GM13976 (cell line): ENCODE results near the gene CSTPP1.

Experiments used
- DNase-seq: peaks from one replicate; pipeline ENCODE4 v3.0.0; 2012; ENCODE audit warnings: low spot score
- CTCF ChIP-seq: IDR thresholded peaks from 2 replicates; pipeline ENCODE4 v1.5.1; 2012; ENCODE audit warnings: borderline replicate concordance, mild to moderate bottlenecking; ENCODE audit not compliant: insufficient read depth; ENCODE audit errors: extremely low read depth, missing control alignments, control extremely low read depth
- in situ Hi-C: fragments of 300-500 bp; cut with MboI; formaldehyde crosslinking; loops from one replicate; pipeline ENCODE4 v1.12.0; 2022; ENCODE audit warnings: low sequenced_read_pairs, mixed read lengths, inconsistent platforms; ENCODE audit not compliant: unreplicated experiment

Gene CSTPP1

GRCh38 chr11:47105541-47105940 is 169.0 kb downstream of the CSTPP1 start:
- TF ChIP-seq CTCF: no peak

GRCh38 chr11:47105974-47106373 is 169.4 kb downstream of the CSTPP1 start:
- in situ Hi-C loops: no loop called here
- no peak for TF ChIP-seq CTCF
- DNase-seq: no peak

More at GRCh38 chr11:47105541-47105940, 169.0 kb downstream of the CSTPP1 start:
- no peak for DNase-seq
- in situ Hi-C loops: no loop called here

- in situ Hi-C loops: no loop called here
- no peak for TF ChIP-seq CTCF
- no peak for DNase-seq
Measured at GRCh38 chr11:47106798-47107411, 170.3 kb downstream of the CSTPP1 start.

- in situ Hi-C loops: no loop called here
- no peak for TF ChIP-seq CTCF
- DNase-seq: no peak
Measured at GRCh38 chr11:47107744-47108143, 171.2 kb downstream of the CSTPP1 start.

- in situ Hi-C loops: no loop called here
- TF ChIP-seq CTCF: no peak
- DNase-seq: no peak
Measured at GRCh38 chr11:47108214-47108613, 171.7 kb downstream of the CSTPP1 start.

GRCh38 chr11:47109051-47109726 is 172.6 kb downstream of the CSTPP1 start:
- no peak for DNase-seq
- in situ Hi-C loops: no loop called here
- no peak for TF ChIP-seq CTCF
